Fibroblast of lung (primary cell): Measurements from ENCODE around the gene RARS1. TPM values are rescaled to one million over a fixed set of nuclear protein-coding genes. Genes with fewer than 3 reads are reported as not detected.

Experiments used
- DNase-seq, 2 donors: peaks; one replicate each; pipeline versions ENCODE4 v3.0.0 to v3.0.0-alpha.2; 2010; ENCODE audit warnings: low read depth in 2 of 2
- H2AFZ ChIP-seq: 2 replicates; pipeline ENCODE4 v1.5.1; 2012; ENCODE audit warnings: low read length, control low read depth, inconsistent platforms
- H3K27ac ChIP-seq: 2 replicates; pipeline ENCODE4 v1.5.1; 2011; ENCODE audit warnings: low read length, control low read depth; ENCODE audit not compliant: insufficient read depth
- H3K27me3 ChIP-seq: 2 replicates; pipeline ENCODE4 v1.5.1; 2011; ENCODE audit warnings: mild to moderate bottlenecking, low read length; ENCODE audit not compliant: control insufficient read depth, insufficient read depth
- H3K36me3 ChIP-seq: 2 replicates; pipeline ENCODE4 v1.5.1; 2011; ENCODE audit warnings: low read length; ENCODE audit not compliant: control insufficient read depth, insufficient read depth
- H3K4me1 ChIP-seq: 2 replicates; pipeline ENCODE4 v1.5.1; 2011; ENCODE audit warnings: low read length; ENCODE audit not compliant: control insufficient read depth, insufficient read depth; ENCODE audit errors: extremely low read depth
- H3K4me2 ChIP-seq: 2 replicates; pipeline ENCODE4 v1.5.1; 2011; ENCODE audit warnings: low read length, control low read depth; ENCODE audit not compliant: insufficient read depth; ENCODE audit errors: extremely low read depth
- H3K4me3 ChIP-seq, 4 experiments: fragments of 200-600 bp in 1 of 4; sonication (generic) in 1 of 4; replicated peaks in 1 of 4; 2 replicates each; pipeline ENCODE4 v1.5.1; 2011 to 2016; ENCODE audit warnings: low read length in 4 of 4, low read depth in 3 of 4, mild to moderate bottlenecking in 3 of 4, control low read depth in 2 of 4, inconsistent platforms in 1 of 4, mixed read lengths in 1 of 4; ENCODE audit not compliant: insufficient read depth in 1 of 4; ENCODE audit errors: control extremely low read depth in 1 of 4
- H3K79me2 ChIP-seq: 2 replicates; pipeline ENCODE4 v1.5.1; 2012; ENCODE audit warnings: mild to moderate bottlenecking, low read length, inconsistent platforms; ENCODE audit not compliant: control insufficient read depth, insufficient read depth
- H3K9ac ChIP-seq: 2 replicates; pipeline ENCODE4 v1.5.1; 2011; ENCODE audit warnings: mild to moderate bottlenecking, low read length, control low read depth; ENCODE audit not compliant: insufficient read depth
- H3K9me3 ChIP-seq: 2 replicates; pipeline ENCODE4 v1.5.1; 2012; ENCODE audit warnings: low read depth, low read length; ENCODE audit not compliant: control insufficient read depth, insufficient read depth
- H4K20me1 ChIP-seq: 2 replicates; pipeline ENCODE4 v1.5.1; 2011; ENCODE audit warnings: low read length; ENCODE audit not compliant: control insufficient read depth, insufficient read depth; ENCODE audit errors: extremely low read depth
- EZH2 ChIP-seq: IDR thresholded peaks from 2 replicates; pipeline ENCODE4 v1.5.1; 2012; ENCODE audit warnings: low read length, control low read depth, mild to moderate bottlenecking; ENCODE audit errors: missing control alignments
- polyA plus RNA-seq, 2 donors: library from polyadenylated mRNA; depleted of rRNA in 1 of 2; stranded (reverse) in 1 of 2; unstranded in 1 of 2; fragments of >200 nt; gene quantifications; 2 replicates each; pipeline ENCODE4 v1.2.1, GENCODE V29; 2011 to 2012; ENCODE audit warnings: missing spikeins in 1 of 2
- total RNA-seq: library from RNA; depleted of rRNA; stranded (reverse); fragments of >200 nt; gene quantifications from 2 replicates; pipeline ENCODE4 v1.2.1, GENCODE V29; 2014
- TF ChIP-seq, protein P1 (sequence below), 2 donors: IDR thresholded peaks in 1 of 2; conservative IDR thresholded peaks in 1 of 2; 1 replicate in 1 of 2; 2 replicates in 1 of 2; pipeline ENCODE4 v1.5.1; 2011 to 2012; ENCODE audit warnings: low read length in 2 of 2, control low read depth in 1 of 2, inconsistent platforms in 1 of 2, low read depth in 1 of 2, mild to moderate bottlenecking in 1 of 2

The RARS1 gene
- total and polyA plus RNA-seq, 2 donors (not counting 1 experiment from before 2014, with no cell fraction given), result 111 to 135 TPM

DNA sequence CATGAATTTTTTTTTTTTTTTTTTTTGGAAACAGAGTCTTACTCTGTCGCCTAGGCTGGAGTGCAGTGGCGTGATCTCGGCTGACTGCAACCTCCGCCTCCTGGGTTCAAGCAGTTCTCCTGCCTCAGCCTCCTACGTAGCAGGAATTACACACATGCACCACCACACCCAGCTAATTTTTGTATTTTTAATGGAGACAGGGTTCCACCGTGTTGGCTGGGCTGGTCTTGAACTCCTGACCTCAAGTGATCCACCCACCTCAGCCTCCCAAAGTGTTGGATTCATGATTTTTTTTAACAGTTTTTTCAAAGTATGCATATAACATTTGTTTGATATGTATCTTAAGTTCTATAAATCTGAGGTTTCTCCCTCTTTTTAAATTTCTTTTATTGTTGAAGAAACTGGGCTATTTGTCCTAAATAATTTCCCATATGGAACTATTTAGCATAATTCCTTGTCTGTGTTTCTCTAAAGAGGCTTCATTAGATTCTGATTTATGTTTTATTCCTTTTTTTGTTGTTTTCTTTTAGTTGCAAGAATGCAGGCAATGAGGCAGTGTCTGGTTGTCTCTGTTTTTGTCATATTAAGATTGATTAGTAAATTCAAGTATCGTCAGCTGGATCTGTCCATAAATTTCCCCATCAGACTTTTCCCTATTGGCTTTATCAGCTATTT is 16.4 kb downstream of the RARS1 start:
- Histone ChIP-seq H3K36me3 (no peaks in the 10 kb centered on the region), H2AFZ (no peak overlapping the region), H3K27ac (no peak overlapping the region), H3K9me3 (no peaks in the 10 kb centered on the region), H3K27me3 (no peaks in the 10 kb centered on the region), H3K4me3 (no peak overlapping the region), H3K4me1 (no peaks in the 10 kb centered on the region), H3K4me2 (no peak overlapping the region), H3K79me2 (no peaks in the 10 kb centered on the region), H4K20me1 (no peaks in the 10 kb centered on the region), H3K9ac (no peak overlapping the region)
- TF ChIP-seq EZH2, result no peak
- TF ChIP-seq, protein P1, sequence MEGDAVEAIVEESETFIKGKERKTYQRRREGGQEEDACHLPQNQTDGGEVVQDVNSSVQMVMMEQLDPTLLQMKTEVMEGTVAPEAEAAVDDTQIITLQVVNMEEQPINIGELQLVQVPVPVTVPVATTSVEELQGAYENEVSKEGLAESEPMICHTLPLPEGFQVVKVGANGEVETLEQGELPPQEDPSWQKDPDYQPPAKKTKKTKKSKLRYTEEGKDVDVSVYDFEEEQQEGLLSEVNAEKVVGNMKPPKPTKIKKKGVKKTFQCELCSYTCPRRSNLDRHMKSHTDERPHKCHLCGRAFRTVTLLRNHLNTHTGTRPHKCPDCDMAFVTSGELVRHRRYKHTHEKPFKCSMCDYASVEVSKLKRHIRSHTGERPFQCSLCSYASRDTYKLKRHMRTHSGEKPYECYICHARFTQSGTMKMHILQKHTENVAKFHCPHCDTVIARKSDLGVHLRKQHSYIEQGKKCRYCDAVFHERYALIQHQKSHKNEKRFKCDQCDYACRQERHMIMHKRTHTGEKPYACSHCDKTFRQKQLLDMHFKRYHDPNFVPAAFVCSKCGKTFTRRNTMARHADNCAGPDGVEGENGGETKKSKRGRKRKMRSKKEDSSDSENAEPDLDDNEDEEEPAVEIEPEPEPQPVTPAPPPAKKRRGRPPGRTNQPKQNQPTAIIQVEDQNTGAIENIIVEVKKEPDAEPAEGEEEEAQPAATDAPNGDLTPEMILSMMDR (conservative IDR thresholded peaks at IDR 0.05 in 1 of 2, IDR thresholded peaks at IDR 0.05 in 1 of 2; ENCODE audit: low read depth in 1 of 2, low read length in 2 of 2), result no peak
- no peak for DNase-seq

DNA sequence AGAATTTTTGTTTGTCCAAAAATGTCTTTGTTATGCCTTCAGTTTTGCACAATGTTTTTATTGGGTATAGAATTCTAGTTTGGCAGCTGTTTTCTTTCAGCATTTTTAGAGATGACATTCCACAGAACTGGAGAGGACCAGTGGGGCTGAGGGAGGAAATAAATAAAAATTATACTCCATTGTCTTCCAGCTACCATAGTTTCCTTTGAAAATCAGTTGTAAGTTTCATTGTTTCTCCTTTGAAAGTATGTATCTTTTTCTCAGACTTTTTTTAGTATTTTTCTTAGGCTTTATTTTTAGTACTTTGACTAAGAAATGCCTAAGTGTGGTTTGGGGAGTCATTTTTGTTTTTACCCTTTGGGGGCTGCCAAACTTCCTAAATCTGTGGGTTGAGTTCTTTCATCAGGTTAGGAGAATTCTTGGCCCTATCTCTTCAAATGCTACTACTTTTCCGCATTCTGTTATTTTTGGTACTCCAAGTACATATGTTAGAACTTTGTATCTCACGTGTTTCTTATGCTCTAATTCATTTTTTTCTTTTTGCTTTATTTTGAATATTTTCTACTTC is 27.7 kb downstream of the RARS1 start:
- Histone ChIP-seq H3K4me3 (no peak overlapping the region), H3K9me3 (no peaks in the 10 kb centered on the region), H4K20me1 (no peaks in the 10 kb centered on the region), H3K27me3 (no peaks in the 10 kb centered on the region), H3K4me1 (no peaks in the 10 kb centered on the region), H2AFZ (no peak overlapping the region), H3K4me2 (no peak overlapping the region), H3K79me2 (no peaks in the 10 kb centered on the region), H3K36me3 (peaks cover 8% of the 10 kb centered on the region), H3K27ac (no peak overlapping the region), H3K9ac (no peak overlapping the region)
- no peak for DNase-seq
- TF ChIP-seq EZH2, result no peak
- TF ChIP-seq, protein P1 (conservative IDR thresholded peaks at IDR 0.05 in 1 of 2, IDR thresholded peaks at IDR 0.05 in 1 of 2; ENCODE audit: low read depth in 1 of 2, low read length in 2 of 2), result no peak

DNA sequence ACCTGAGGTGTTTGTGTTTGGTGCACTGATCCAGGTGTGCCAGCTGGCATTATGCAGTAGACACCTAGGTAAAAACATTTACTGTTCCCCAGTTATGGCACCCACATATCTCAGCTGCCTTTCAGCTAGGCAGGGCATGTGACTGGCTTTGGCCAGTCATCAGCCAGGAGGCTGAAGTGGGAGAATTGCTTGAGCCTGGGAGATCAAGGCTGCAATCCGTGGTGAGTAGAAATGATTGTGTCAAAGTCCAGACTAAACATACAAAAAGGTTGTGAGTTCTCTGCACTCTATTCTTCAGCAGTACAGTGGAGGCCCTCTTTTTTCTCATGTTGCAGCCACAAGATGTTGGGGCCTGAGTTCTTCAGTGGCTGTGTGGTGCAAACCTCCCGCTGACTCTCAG is 39.6 kb downstream of the RARS1 start:
- H3K36me3 ChIP-seq, result no peaks in the 10 kb centered on the region
- no peaks in the 10 kb centered on the region for H3K79me2 ChIP-seq
- no peak for DNase-seq
- H4K20me1 ChIP-seq, result no peaks in the 10 kb centered on the region
- no peak overlapping the region for H3K4me3 ChIP-seq
- H3K4me1 ChIP-seq, result no peaks in the 10 kb centered on the region
- no peak overlapping the region for H3K9ac ChIP-seq
- no peak overlapping the region for H2AFZ ChIP-seq
- TF ChIP-seq, protein P1 (conservative IDR thresholded peaks at IDR 0.05 in 1 of 2, IDR thresholded peaks at IDR 0.05 in 1 of 2; ENCODE audit: low read depth in 1 of 2, low read length in 2 of 2), result no peak
- no peak for TF ChIP-seq EZH2
- no peak overlapping the region for H3K4me2 ChIP-seq
- H3K9me3 ChIP-seq, result no peaks in the 10 kb centered on the region
- peaks cover 17% of the 10 kb centered on the region for H3K27me3 ChIP-seq
- H3K27ac ChIP-seq, result no peak overlapping the region
